GM20431 (cell line): Measurements from ENCODE around the gene ZNF644.

ENCODE experiments used
- in situ Hi-C: fragments of 300-500 bp; cut with MseI, MboI; formaldehyde crosslinking; loops from one replicate; pipeline ENCODE4 v1.15.0; 2020; ENCODE audit warnings: low sequenced_read_pairs; ENCODE audit not compliant: unreplicated experiment

The ZNF644 gene

DNA sequence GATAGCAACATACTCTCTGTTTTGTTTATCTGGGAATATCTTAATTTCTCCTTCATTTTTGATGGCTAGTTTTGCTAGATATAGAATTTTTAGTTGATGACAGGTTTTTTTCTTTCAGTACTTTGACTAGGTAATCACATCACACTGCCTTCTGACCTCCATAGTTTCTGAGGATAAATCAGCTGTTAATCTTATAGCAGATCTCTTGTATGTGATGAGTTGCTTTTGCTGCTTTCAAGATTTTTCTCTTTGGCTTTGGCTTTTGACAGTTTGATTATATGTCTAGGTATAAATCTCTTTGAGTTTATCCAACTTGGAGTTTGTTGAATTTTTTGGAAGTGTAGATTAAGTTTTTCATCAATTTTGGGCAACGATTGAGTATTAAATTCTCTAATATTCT lies 142.6 kb downstream of the ZNF644 start:
- in situ Hi-C loops, result no loop called here

DNA sequence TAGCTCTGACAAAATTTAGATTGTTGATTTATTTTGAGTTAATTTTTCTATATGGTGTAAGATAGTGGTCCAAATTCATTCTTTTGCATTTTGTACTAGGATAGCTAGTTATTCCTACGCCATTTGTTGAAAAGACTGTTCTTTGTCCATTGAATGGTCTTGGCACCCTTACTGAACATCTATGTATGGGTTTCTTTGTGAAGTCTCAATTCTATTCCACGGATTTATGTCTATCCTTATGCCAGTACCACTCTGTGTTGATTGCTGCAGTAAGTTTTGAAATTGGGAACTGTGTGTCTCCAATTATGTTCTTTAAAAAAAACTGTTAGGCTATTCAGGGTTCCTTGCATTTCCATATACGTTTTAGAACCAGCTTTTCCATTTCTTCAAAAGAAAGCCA lies 145.7 kb downstream of the ZNF644 start:
- in situ Hi-C loops, result no loop called here
